Stimulated activated naive B cell treated with anti-CD40 and anti-IgM and Interleukin-4, amounts not matched to agents 10 μg/mL and 1 μg/mL and 100 μg/mL, for 72 hours (primary cell): ENCODE data around the gene DUOX1.
A peak's percentile ranks its signal among the peaks of the same experiment; 100 is the strongest.
"Not testable (repeated sequence)": the region's sequence is repeated elsewhere in the genome, so short reads cannot be mapped to it uniquely, and the experiment has no call there.

ENCODE experiments used
- ATAC-seq, 2 donors: fragments of 150-1000 bp; cut with Tn5 transposase; replicated peaks; 2 replicates each; pipeline ENCODE4 v1.10.0; 2021; ENCODE audit warnings: moderate library complexity in 1 of 2
- DNase-seq: peaks from one replicate; pipeline ENCODE4 v3.0.0; 2021
- H3K27ac Mint-ChIP-seq: one replicate; pipeline ENCODE4 v1.8.0; 2022; ENCODE audit warnings: mild to moderate bottlenecking, mixed read lengths
- H3K27me3 Mint-ChIP-seq, 2 donors: one replicate each; pipeline ENCODE4 v1.8.0; 2022; ENCODE audit warnings: mixed read lengths in 2 of 2
- H3K36me3 Mint-ChIP-seq, 2 donors: one replicate each; pipeline ENCODE4 v1.8.0; 2022; ENCODE audit warnings: mixed read lengths in 2 of 2, mild to moderate bottlenecking in 1 of 2
- H3K4me1 Mint-ChIP-seq, 2 donors: one replicate each; pipeline ENCODE4 v1.8.0; 2022; ENCODE audit warnings: mixed read lengths in 2 of 2, mild to moderate bottlenecking in 1 of 2
- H3K4me3 Mint-ChIP-seq, 2 donors: one replicate each; pipeline ENCODE4 v1.8.0; 2022; ENCODE audit warnings: mild to moderate bottlenecking in 2 of 2, mixed read lengths in 2 of 2, moderate library complexity in 1 of 2
- H3K9me3 Mint-ChIP-seq, 2 donors: one replicate each; pipeline ENCODE4 v1.8.0; 2022; ENCODE audit warnings: mixed read lengths in 2 of 2, mild to moderate bottlenecking in 1 of 2

DUOX1 gene

GRCh38 chr15:45129651-45130129 lies at the start of gene DUOX1, which contains the start of gene DUOXA1:
Gene DUOX1 (plus strand): TSS chr15:45129994. CDS start chr15:45131967, 1,973 bp downstream.
Gene DUOXA1 (minus strand): TSS chr15:45129879. CDS start chr15:45123014, 6,865 bp downstream.
- ATAC-seq (peak; percentile 55 to 64), DNase-seq (no peak)
- no peaks in the 10 kb centered on the region for H3K9me3 Mint-ChIP-seq
- no peaks in the 10 kb centered on the region for H3K36me3 Mint-ChIP-seq
- H3K4me1 Mint-ChIP-seq = peaks cover 2 to 5% of the 10 kb centered on the region in 2 donors
- H3K27me3 Mint-ChIP-seq = peaks cover 71 to 77% of the 10 kb centered on the region in 2 donors
- no peak within 1 kb of the TSS for H3K27ac Mint-ChIP-seq
- peak within 1 kb of the TSS; percentile 26 to 31 for H3K4me3 Mint-ChIP-seq

GRCh38 chr15:45080593-45080992 lies 49.2 kb upstream of the DUOX1 start:
- not testable (repeated sequence) for H3K36me3 Mint-ChIP-seq, ATAC-seq, DNase-seq, H3K9me3 Mint-ChIP-seq, H3K4me3 Mint-ChIP-seq, H3K27ac Mint-ChIP-seq, H3K4me1 Mint-ChIP-seq
- peaks cover 0 to 17% of the 10 kb centered on the region in 2 donors for H3K27me3 Mint-ChIP-seq

- not testable (repeated sequence) for H3K9me3 Mint-ChIP-seq, H3K36me3 Mint-ChIP-seq, DNase-seq, H3K4me1 Mint-ChIP-seq, H3K27ac Mint-ChIP-seq, ATAC-seq, H3K4me3 Mint-ChIP-seq
- H3K27me3 Mint-ChIP-seq = peaks cover 6 to 23% of the 10 kb centered on the region in 2 donors
These were observed 47.4 kb upstream of the DUOX1 start for GRCh38 chr15:45082412-45082811.

- DNase-seq (no peak), ATAC-seq (no peak)
- Mint-ChIP-seq H3K4me1 (no peaks in the 10 kb centered on the region), H3K27ac (no peak overlapping the region), H3K4me3 (no peak overlapping the region), H3K27me3 (peaks cover 6 to 24% of the 10 kb centered on the region in 2 donors), H3K9me3 (no peaks in the 10 kb centered on the region), H3K36me3 (no peaks in the 10 kb centered on the region)
These were observed 46.6 kb upstream of the DUOX1 start for GRCh38 chr15:45083223-45083622.

- no peak overlapping the region for H3K27ac Mint-ChIP-seq
- H3K27me3 Mint-ChIP-seq = peaks cover 6 to 29% of the 10 kb centered on the region in 2 donors
- H3K4me3 Mint-ChIP-seq = no peak overlapping the region
- H3K9me3 Mint-ChIP-seq = no peaks in the 10 kb centered on the region
- DNase-seq (no peak), ATAC-seq (no peak)
- H3K4me1 Mint-ChIP-seq = no peaks in the 10 kb centered on the region
- H3K36me3 Mint-ChIP-seq = no peaks in the 10 kb centered on the region
These were observed 45.6 kb upstream of the DUOX1 start for GRCh38 chr15:45084163-45084562.

GRCh38 chr15:45087513-45087912 lies 42.3 kb upstream of the DUOX1 start:
- Mint-ChIP-seq H3K9me3 (no peaks in the 10 kb centered on the region), H3K4me3 (no peak overlapping the region), H3K27me3 (peaks cover 25 to 45% of the 10 kb centered on the region in 2 donors), H3K36me3 (no peaks in the 10 kb centered on the region), H3K4me1 (peaks cover 0 to 3% of the 10 kb centered on the region in 2 donors), H3K27ac (no peak overlapping the region)
- DNase-seq (no peak), ATAC-seq (peak in 1 of 2 donors; percentile 51)

GRCh38 chr15:45088801-45089711 lies 40.7 kb upstream of the DUOX1 start:
- peaks cover 0 to 3% of the 10 kb centered on the region in 2 donors for H3K9me3 Mint-ChIP-seq
- H3K27me3 Mint-ChIP-seq = peaks cover 25 to 44% of the 10 kb centered on the region in 2 donors
- ATAC-seq = no peak
- no peak for DNase-seq
- H3K27ac Mint-ChIP-seq = no peak overlapping the region
- no peaks in the 10 kb centered on the region for H3K36me3 Mint-ChIP-seq
- H3K4me1 Mint-ChIP-seq = peaks cover 0 to 3% of the 10 kb centered on the region in 2 donors
- H3K4me3 Mint-ChIP-seq = no peak overlapping the region

- no peak overlapping the region for H3K4me3 Mint-ChIP-seq
- H3K27ac Mint-ChIP-seq = no peak overlapping the region
- DNase-seq (no peak), ATAC-seq (no peak)
- H3K36me3 Mint-ChIP-seq = no peaks in the 10 kb centered on the region
- H3K27me3 Mint-ChIP-seq = peaks cover 25 to 38% of the 10 kb centered on the region in 2 donors
- peaks cover 0 to 3% of the 10 kb centered on the region in 2 donors for H3K4me1 Mint-ChIP-seq
- peaks cover 0 to 3% of the 10 kb centered on the region in 2 donors for H3K9me3 Mint-ChIP-seq
These were observed 40.0 kb upstream of the DUOX1 start for GRCh38 chr15:45089712-45090373.

GRCh38 chr15:45091161-45091560 lies 38.6 kb upstream of the DUOX1 start:
- ATAC-seq (no peak), DNase-seq (no peak)
- H3K27ac Mint-ChIP-seq = no peak overlapping the region
- peaks cover 0 to 3% of the 10 kb centered on the region in 2 donors for H3K4me1 Mint-ChIP-seq
- peaks cover 25 to 38% of the 10 kb centered on the region in 2 donors for H3K27me3 Mint-ChIP-seq
- H3K4me3 Mint-ChIP-seq = no peak overlapping the region
- peaks cover 0 to 3% of the 10 kb centered on the region in 2 donors for H3K9me3 Mint-ChIP-seq
- H3K36me3 Mint-ChIP-seq = no peaks in the 10 kb centered on the region

GRCh38 chr15:45091576-45091975 lies 38.2 kb upstream of the DUOX1 start:
- Mint-ChIP-seq H3K36me3 (no peaks in the 10 kb centered on the region), H3K4me3 (no peak overlapping the region), H3K27me3 (peaks cover 25 to 38% of the 10 kb centered on the region in 2 donors), H3K4me1 (peaks cover 0 to 3% of the 10 kb centered on the region in 2 donors), H3K9me3 (peaks cover 0 to 3% of the 10 kb centered on the region in 2 donors), H3K27ac (no peak overlapping the region)
- ATAC-seq = no peak
- no peak for DNase-seq

- no peak for DNase-seq
- Mint-ChIP-seq H3K9me3 (peaks cover 0 to 3% of the 10 kb centered on the region in 2 donors), H3K36me3 (no peaks in the 10 kb centered on the region), H3K27me3 (peaks cover 19 to 31% of the 10 kb centered on the region in 2 donors), H3K4me1 (peaks cover 0 to 3% of the 10 kb centered on the region in 2 donors), H3K27ac (no peak overlapping the region), H3K4me3 (no peak overlapping the region)
- no peak for ATAC-seq
These were observed 36.8 kb upstream of the DUOX1 start for GRCh38 chr15:45093013-45093412.

- H3K9me3 Mint-ChIP-seq = peaks cover 0 to 3% of the 10 kb centered on the region in 2 donors
- peaks cover 19 to 29% of the 10 kb centered on the region in 2 donors for H3K27me3 Mint-ChIP-seq
- H3K4me3 Mint-ChIP-seq = no peak overlapping the region
- peaks cover 0 to 3% of the 10 kb centered on the region in 2 donors for H3K4me1 Mint-ChIP-seq
- no peak overlapping the region for H3K27ac Mint-ChIP-seq
- ATAC-seq (no peak), DNase-seq (no peak)
- no peaks in the 10 kb centered on the region for H3K36me3 Mint-ChIP-seq
These were observed 36.0 kb upstream of the DUOX1 start for GRCh38 chr15:45093622-45094357.

GRCh38 chr15:45094358-45094730 lies 35.5 kb upstream of the DUOX1 start:
- DNase-seq = no peak
- no peak for ATAC-seq
- Mint-ChIP-seq H3K27ac (no peak overlapping the region), H3K27me3 (peaks cover 21 to 28% of the 10 kb centered on the region in 2 donors), H3K36me3 (no peaks in the 10 kb centered on the region), H3K4me3 (no peak overlapping the region), H3K9me3 (peaks cover 0 to 3% of the 10 kb centered on the region in 2 donors), H3K4me1 (peaks cover 0 to 3% of the 10 kb centered on the region in 2 donors)

GRCh38 chr15:45095661-45096060 lies 34.1 kb upstream of the DUOX1 start:
- H3K36me3 Mint-ChIP-seq = no peaks in the 10 kb centered on the region
- no peak for DNase-seq
- H3K27ac Mint-ChIP-seq = no peak overlapping the region
- ATAC-seq = no peak
- peaks cover 0 to 3% of the 10 kb centered on the region in 2 donors for H3K4me1 Mint-ChIP-seq
- H3K9me3 Mint-ChIP-seq = peaks cover 0 to 3% of the 10 kb centered on the region in 2 donors
- H3K27me3 Mint-ChIP-seq = peaks cover 20 to 41% of the 10 kb centered on the region in 2 donors
- H3K4me3 Mint-ChIP-seq = no peak overlapping the region
